Esophagus muscularis mucosa (tissue), 4 donors: Measurements from ENCODE around the gene PNISR. TPM values are rescaled to one million over a fixed set of nuclear protein-coding genes. Genes with fewer than 3 reads are reported as not detected.

Experiments
- DNase-seq: peaks from one replicate; pipeline ENCODE4 v3.0.0-alpha.2; 2017; ENCODE audit errors: extremely low spot score
- H3K27ac ChIP-seq, 4 donors: fragments of 200-600 bp; sonication (generic); replicated peaks in 1 of 4; 1 replicate in 3 of 4; 2 replicates in 1 of 4; pipeline ENCODE4 v1.5.1; 2016 to 2019; ENCODE audit warnings: mild to moderate bottlenecking in 1 of 4
- H3K27me3 ChIP-seq, 4 donors: fragments of 200-600 bp; sonication (generic); one replicate each; pipeline versions ENCODE4 v1.5.1 to v1.6.0; 2016 to 2019
- H3K36me3 ChIP-seq, 4 donors: fragments of 200-600 bp; sonication (generic); one replicate each; pipeline ENCODE4 v1.5.1; 2016 to 2019
- H3K4me1 ChIP-seq, 4 donors: fragments of 200-600 bp; sonication (generic); one replicate each; pipeline ENCODE4 v1.5.1; 2016 to 2019
- H3K4me3 ChIP-seq, 4 donors: fragments of 200-600 bp; sonication (generic); 1 replicate in 2 of 4; 2 replicates in 2 of 4; pipeline ENCODE4 v1.5.1; 2016 to 2019; ENCODE audit warnings: mild to moderate bottlenecking in 4 of 4, moderate library complexity in 1 of 4
- H3K9me3 ChIP-seq, 4 donors: fragments of 200-600 bp; sonication (generic); 1 replicate in 3 of 4; 2 replicates in 1 of 4; pipeline ENCODE4 v1.5.1; 2016 to 2019
- CTCF ChIP-seq, 3 experiments: fragments of 200-600 bp in 2 of 3; fragments of 450-650 bp in 1 of 3; sonication (generic) in 2 of 3; IDR thresholded peaks; one replicate each; pipeline ENCODE4 v1.5.1; 2017 to 2019; ENCODE audit warnings: antibody characterized with exemption in 3 of 3, mild to moderate bottlenecking in 2 of 3, moderate library complexity in 1 of 3
- EP300 ChIP-seq: sonication (generic); formaldehyde crosslinking; IDR thresholded peaks from one replicate; pipeline ENCODE4 v1.6.1; 2017; ENCODE audit warnings: antibody characterized with exemption
- POLR2A ChIP-seq: fragments of 450-650 bp; IDR thresholded peaks from one replicate; pipeline ENCODE4 v1.6.1; 2017; ENCODE audit warnings: antibody characterized with exemption, moderate library complexity, mild to moderate bottlenecking, low read depth
- POLR2AphosphoS5 ChIP-seq, 2 donors: sonication (generic); formaldehyde crosslinking; IDR thresholded peaks; one replicate each; pipeline ENCODE4 v1.6.1; 2017; ENCODE audit warnings: antibody characterized with exemption in 2 of 2
- WGBS: methylation state at CpG from one replicate; pipeline ENCODE4 v1.1.5; 2018; 5-methylcytosine and 5-hydroxymethylcytosine counted together
- intact Hi-C: fragments of 100-400 bp; cut with DNase I; formaldehyde crosslinking; loops from one replicate; pipeline ENCODE4 v1.15.1; 2023
- total RNA-seq, 4 donors: library from RNA; depleted of rRNA; stranded (reverse); fragments of >200 nt; gene quantifications; one replicate each; pipeline versions ENCODE4 v1.1.0 to v1.2.1, GENCODE V29; 2016

Gene PNISR
- total RNA-seq, 4 donors from 2014 or later = 45.6 to 115 (median 57.4) TPM

- H3K36me3 ChIP-seq = peaks cover 0 to 10% (median 2%) of the 10 kb centered on the region in 4 donors
- H3K4me3 ChIP-seq = no peak overlapping the region
- no peak overlapping the region for H3K27ac ChIP-seq
- TF ChIP-seq POLR2AphosphoS5 (IDR thresholded peaks at IDR 0.05) = no peak
- TF ChIP-seq CTCF (IDR thresholded peaks at IDR 0.05) = no peak
- TF ChIP-seq EP300 = no peak
- TF ChIP-seq POLR2A = no peak
- H3K27me3 ChIP-seq = no peaks in the 10 kb centered on the region
- WGBS = 91% methylated on average over 3 of the region's 3 CpGs
- intact Hi-C loops = no loop called here
- H3K9me3 ChIP-seq = no peaks in the 10 kb centered on the region
- no peak for DNase-seq
- no peaks in the 10 kb centered on the region for H3K4me1 ChIP-seq
Measured at GRCh38 chr6:99384507-99384906, 40.6 kb downstream of the PNISR start.

GRCh38 chr6:99378636-99379035, 46.5 kb downstream of the PNISR start:
- no peaks in the 10 kb centered on the region for H3K27me3 ChIP-seq

DNA sequence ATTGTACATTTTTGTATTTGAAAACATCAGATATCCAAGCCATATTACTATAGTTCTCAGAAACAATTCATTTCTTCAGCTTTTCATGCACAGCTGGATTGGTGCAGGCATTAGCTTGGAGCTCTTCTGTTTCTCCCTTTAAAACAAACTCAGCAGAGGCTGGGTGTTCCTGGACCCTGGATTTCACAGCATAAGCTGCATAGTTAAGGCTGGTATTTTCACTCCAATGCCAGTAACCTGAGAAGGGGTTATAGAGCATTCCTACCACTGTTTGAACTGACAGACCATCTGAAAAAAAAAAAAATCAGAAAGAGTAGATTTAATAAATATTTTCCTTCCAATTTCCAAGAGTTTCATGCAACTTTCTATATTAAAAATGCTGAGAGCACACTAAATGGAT, 55.6 kb downstream of the PNISR start:
- no peak for TF ChIP-seq EP300
- TF ChIP-seq POLR2A = no peak
- TF ChIP-seq CTCF (IDR thresholded peaks at IDR 0.05) = no peak
- TF ChIP-seq POLR2AphosphoS5 (IDR thresholded peaks at IDR 0.05) = no peak
- intact Hi-C loops = no loop called here

More at GRCh38 chr6:99378636-99379035, 46.5 kb downstream of the PNISR start:
- Histone ChIP-seq H3K27ac (no peak overlapping the region), H3K4me3 (no peak overlapping the region), H3K36me3 (peaks cover 0 to 21% (median 9%) of the 10 kb centered on the region in 4 donors), H3K9me3 (no peaks in the 10 kb centered on the region), H3K4me1 (no peaks in the 10 kb centered on the region)
- intact Hi-C loops = no loop called here
- no peak for DNase-seq
- TF ChIP-seq EP300 (no peak), POLR2A (no peak), CTCF (IDR thresholded peaks at IDR 0.05) (no peak), POLR2AphosphoS5 (IDR thresholded peaks at IDR 0.05) (no peak)

DNA sequence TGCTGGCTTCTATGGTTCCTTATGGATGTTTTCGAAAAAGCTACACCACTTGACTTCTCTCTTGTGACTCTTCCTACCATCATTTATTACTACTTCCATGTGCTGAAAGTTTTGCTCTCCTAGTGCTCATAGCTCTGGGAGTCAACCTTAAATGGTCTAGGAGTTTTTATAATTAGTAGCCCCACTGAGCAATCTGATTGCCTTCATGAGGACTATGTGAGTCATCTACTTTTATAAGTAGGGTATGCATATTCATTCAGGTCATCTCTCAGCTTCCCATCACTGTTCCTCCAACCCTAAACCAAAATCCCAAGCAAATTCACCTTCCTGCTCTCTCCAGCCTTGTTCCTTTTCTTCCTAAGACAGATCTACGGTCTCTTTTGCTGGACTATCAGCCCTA, 58.3 kb downstream of the PNISR start:
- Histone ChIP-seq H3K9me3 (no peaks in the 10 kb centered on the region), H3K4me1 (no peaks in the 10 kb centered on the region), H3K4me3 (no peak overlapping the region), H3K27ac (no peak overlapping the region), H3K36me3 (peaks cover 0 to 22% (median 5%) of the 10 kb centered on the region in 4 donors), H3K27me3 (no peaks in the 10 kb centered on the region)
- 98% methylated on average over 2 of the region's 2 CpGs for WGBS
- DNase-seq = no peak
- intact Hi-C loops = no loop called here
- TF ChIP-seq POLR2AphosphoS5 (IDR thresholded peaks at IDR 0.05) (no peak), POLR2A (no peak), CTCF (IDR thresholded peaks at IDR 0.05) (no peak), EP300 (no peak)

More for the DNA sequence above, 55.6 kb downstream of the PNISR start:
- Histone ChIP-seq H3K36me3 (peaks cover 0 to 28% (median 8%) of the 10 kb centered on the region in 4 donors), H3K4me1 (no peaks in the 10 kb centered on the region), H3K27me3 (no peaks in the 10 kb centered on the region), H3K27ac (no peak overlapping the region), H3K4me3 (no peak overlapping the region), H3K9me3 (no peaks in the 10 kb centered on the region)
- DNase-seq = no peak

GRCh38 chr6:99364026-99364425, 61.1 kb downstream of the PNISR start:
- Histone ChIP-seq H3K4me3 (no peak overlapping the region), H3K36me3 (peaks cover 0 to 4% (median 1%) of the 10 kb centered on the region in 4 donors), H3K27ac (no peak overlapping the region), H3K4me1 (no peaks in the 10 kb centered on the region), H3K9me3 (no peaks in the 10 kb centered on the region), H3K27me3 (no peaks in the 10 kb centered on the region)
- no peak for DNase-seq
- TF ChIP-seq EP300 (no peak), POLR2AphosphoS5 (IDR thresholded peaks at IDR 0.05) (no peak), POLR2A (no peak), CTCF (IDR thresholded peaks at IDR 0.05) (no peak)
- 88% methylated on average over 5 of the region's 5 CpGs for WGBS
- intact Hi-C loops = no loop called here
